OCI-LY7 (cell line): ENCODE measurements around the gene THOP1. TPM values are rescaled to one million over a fixed set of nuclear protein-coding genes. Genes with fewer than 3 reads are reported as not detected.

Source experiments
- BruUV-seq: library from RNA; stranded (reverse); fragments of 400-500 nt; replicated peaks from 2 replicates; lab custom pipeline; 2021; lab: Mats Ljungman, UMichigan
- CTCF ChIA-PET: fragments of 300-600 bp; sonication (Branson Sonifier 250); formaldehyde crosslinking; loops from one replicate; lab custom pipeline; 2022; ENCODE audit warnings: antibody characterized with exemption; ENCODE audit not compliant: unreplicated experiment; lab: Charles Lee
- POLR2A ChIA-PET: fragments of 300-600 bp; sonication (Branson Sonifier 250); formaldehyde crosslinking; loops from one replicate; lab custom pipeline; 2022; ENCODE audit warnings: antibody characterized with exemption; lab: Charles Lee
- DNase-seq: peaks from one replicate; pipeline ENCODE4 v3.0.0-alpha.2; 2015; ENCODE audit warnings: low spot score
- H2AFZ ChIP-seq: fragments of 200-600 bp; sonication (generic), shearing (Covaris generic); 2 replicates; pipeline ENCODE4 v1.6.1; 2014; ENCODE audit warnings: mild to moderate bottlenecking, antibody characterized with exemption, low read length, moderate library complexity
- H3K27ac ChIP-seq: fragments of 200-600 bp; sonication (generic); 2 replicates; pipeline ENCODE4 v1.5.1; 2014; ENCODE audit warnings: mixed run types, low read depth, mild to moderate bottlenecking, moderate library complexity, low read length, inconsistent platforms; ENCODE audit not compliant: poor library complexity, severe bottlenecking
- H3K36me3 ChIP-seq: fragments of 200-600 bp; sonication (generic); 2 replicates; pipeline ENCODE4 v1.6.1; 2014; ENCODE audit warnings: mild to moderate bottlenecking, antibody characterized with exemption, low read length, moderate library complexity, mixed read lengths; ENCODE audit not compliant: insufficient read depth
- H3K4me1 ChIP-seq: fragments of 200-600 bp; sonication (generic); 2 replicates; pipeline ENCODE4 v1.5.1; 2014; ENCODE audit warnings: mild to moderate bottlenecking, low read length; ENCODE audit not compliant: insufficient read depth, poor library complexity, severe bottlenecking
- H3K4me2 ChIP-seq: fragments of 200-600 bp; sonication (generic); 2 replicates; pipeline ENCODE4 v1.6.1; 2014; ENCODE audit warnings: mild to moderate bottlenecking, low read length
- H3K4me3 ChIP-seq: fragments of 200-600 bp; sonication (generic); 2 replicates; pipeline ENCODE4 v1.5.1; 2014; ENCODE audit warnings: mild to moderate bottlenecking, low read depth, low read length; ENCODE audit not compliant: poor library complexity, severe bottlenecking
- H3K79me2 ChIP-seq: fragments of 200-600 bp; sonication (generic); 2 replicates; pipeline ENCODE4 v1.6.1; 2016; ENCODE audit warnings: low read depth, mild to moderate bottlenecking, low read length, moderate library complexity, mixed read lengths; ENCODE audit not compliant: insufficient read depth
- H3K9me2 ChIP-seq: fragments of 200-600 bp; sonication (generic); 2 replicates; pipeline ENCODE4 v1.6.1; 2016; ENCODE audit warnings: mild to moderate bottlenecking, low read length, mixed read lengths; ENCODE audit not compliant: insufficient read depth
- H3K9me3 ChIP-seq: fragments of 200-600 bp; sonication (generic); 2 replicates; pipeline ENCODE4 v1.6.1; 2014; ENCODE audit warnings: mild to moderate bottlenecking, mixed run types, low read length, mixed read lengths
- H4K20me1 ChIP-seq: fragments of 200-600 bp; sonication (generic); 2 replicates; pipeline ENCODE4 v1.6.1; 2014; ENCODE audit warnings: mild to moderate bottlenecking, antibody characterized with exemption, low read length, moderate library complexity, mixed read lengths; ENCODE audit not compliant: insufficient read depth
- EZH2phosphoT487 ChIP-seq: fragments of 200-600 bp; sonication (generic); IDR thresholded peaks from 2 replicates; pipeline ENCODE4 v1.6.1; 2018; ENCODE audit warnings: low read depth, borderline replicate concordance, mild to moderate bottlenecking, mixed run types, antibody characterized with exemption, low read length, moderate library complexity, mixed read lengths
- intact Hi-C: fragments of 100-400 bp; cut with micrococcal nuclease; formaldehyde crosslinking; loops from one replicate; pipeline ENCODE4 v1.10.0; 2022; ENCODE audit not compliant: unreplicated experiment
- total RNA-seq, 2 experiments: library from RNA; depleted of rRNA in 1 of 2; stranded (reverse); fragments of >200 nt in 1 of 2; shearing (Covaris generic) in 1 of 2; gene quantifications; 2 replicates each; pipeline ENCODE4 v1.2.3, GENCODE V29; 2014 to 2022
- TF ChIP-seq, protein P1 (sequence below): fragments of 200-600 bp; sonication (generic); conservative IDR thresholded peaks from 2 replicates; pipeline ENCODE4 v1.5.1; 2014; ENCODE audit warnings: mild to moderate bottlenecking, antibody characterized with exemption, low read length, moderate library complexity, mixed read lengths

THOP1 gene
- total RNA-seq, 2 experiments from 2014 or later: 170 to 191 TPM

DNA sequence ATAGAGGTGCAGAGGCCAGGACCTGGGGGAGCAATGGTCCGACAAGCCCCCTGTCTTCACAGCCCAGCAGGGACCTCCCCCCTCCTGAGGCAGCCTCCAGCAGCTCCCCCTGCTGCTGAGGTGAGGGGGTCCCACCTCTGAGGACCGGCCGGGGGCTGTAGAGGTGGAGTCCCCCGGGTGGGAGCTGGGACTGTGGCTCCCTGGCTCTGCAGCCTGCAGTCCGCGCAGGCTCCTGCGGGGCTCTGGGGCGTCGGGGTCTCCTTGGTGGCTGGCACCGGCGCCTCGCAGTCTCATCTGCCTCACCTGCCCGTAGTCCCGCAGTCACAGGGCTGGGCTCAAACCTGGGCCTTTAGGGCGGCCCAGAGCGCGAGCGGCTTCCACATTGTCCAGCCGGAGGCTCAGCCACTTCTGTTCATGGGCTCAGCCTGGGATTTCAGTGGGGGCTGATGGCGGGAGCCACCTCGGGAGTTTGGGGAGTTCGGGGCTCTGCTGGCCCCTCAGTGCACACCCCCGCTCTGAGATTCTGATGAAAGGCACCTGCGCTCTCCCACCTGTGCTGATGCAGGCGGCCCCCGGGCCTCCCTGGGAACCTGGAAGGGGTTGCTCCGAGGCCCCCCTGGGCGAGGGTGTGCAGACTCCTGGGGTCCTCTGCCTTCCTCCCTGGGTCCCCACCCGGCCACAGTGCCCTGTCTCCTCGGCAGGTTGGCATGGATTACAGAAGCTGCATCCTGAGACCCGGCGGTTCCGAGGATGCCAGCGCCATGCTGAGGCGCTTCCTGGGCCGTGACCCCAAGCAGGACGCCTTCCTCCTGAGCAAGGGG lies 27.3 kb downstream of the THOP1 start:
- POLR2A ChIA-PET: no interaction called here
- no TSS peak for BruUV-seq
- Histone ChIP-seq H3K9me3 (no peaks in the 10 kb centered on the region), H2AFZ (no peak overlapping the region), H3K4me1 (no peaks in the 10 kb centered on the region), H4K20me1 (no peaks in the 10 kb centered on the region), H3K4me2 (no peak overlapping the region), H3K36me3 (peaks cover 73% of the 10 kb centered on the region), H3K4me3 (no peak overlapping the region), H3K79me2 (no peaks in the 10 kb centered on the region), H3K27ac (no peak overlapping the region), H3K9me2 (no peaks in the 10 kb centered on the region)
- TF ChIP-seq EZH2phosphoT487: no peak
- TF ChIP-seq, protein P1, sequence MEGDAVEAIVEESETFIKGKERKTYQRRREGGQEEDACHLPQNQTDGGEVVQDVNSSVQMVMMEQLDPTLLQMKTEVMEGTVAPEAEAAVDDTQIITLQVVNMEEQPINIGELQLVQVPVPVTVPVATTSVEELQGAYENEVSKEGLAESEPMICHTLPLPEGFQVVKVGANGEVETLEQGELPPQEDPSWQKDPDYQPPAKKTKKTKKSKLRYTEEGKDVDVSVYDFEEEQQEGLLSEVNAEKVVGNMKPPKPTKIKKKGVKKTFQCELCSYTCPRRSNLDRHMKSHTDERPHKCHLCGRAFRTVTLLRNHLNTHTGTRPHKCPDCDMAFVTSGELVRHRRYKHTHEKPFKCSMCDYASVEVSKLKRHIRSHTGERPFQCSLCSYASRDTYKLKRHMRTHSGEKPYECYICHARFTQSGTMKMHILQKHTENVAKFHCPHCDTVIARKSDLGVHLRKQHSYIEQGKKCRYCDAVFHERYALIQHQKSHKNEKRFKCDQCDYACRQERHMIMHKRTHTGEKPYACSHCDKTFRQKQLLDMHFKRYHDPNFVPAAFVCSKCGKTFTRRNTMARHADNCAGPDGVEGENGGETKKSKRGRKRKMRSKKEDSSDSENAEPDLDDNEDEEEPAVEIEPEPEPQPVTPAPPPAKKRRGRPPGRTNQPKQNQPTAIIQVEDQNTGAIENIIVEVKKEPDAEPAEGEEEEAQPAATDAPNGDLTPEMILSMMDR: no peak
- CTCF ChIA-PET: no interaction called here
- intact Hi-C loops: no loop called here
- DNase-seq: no peak

DNA sequence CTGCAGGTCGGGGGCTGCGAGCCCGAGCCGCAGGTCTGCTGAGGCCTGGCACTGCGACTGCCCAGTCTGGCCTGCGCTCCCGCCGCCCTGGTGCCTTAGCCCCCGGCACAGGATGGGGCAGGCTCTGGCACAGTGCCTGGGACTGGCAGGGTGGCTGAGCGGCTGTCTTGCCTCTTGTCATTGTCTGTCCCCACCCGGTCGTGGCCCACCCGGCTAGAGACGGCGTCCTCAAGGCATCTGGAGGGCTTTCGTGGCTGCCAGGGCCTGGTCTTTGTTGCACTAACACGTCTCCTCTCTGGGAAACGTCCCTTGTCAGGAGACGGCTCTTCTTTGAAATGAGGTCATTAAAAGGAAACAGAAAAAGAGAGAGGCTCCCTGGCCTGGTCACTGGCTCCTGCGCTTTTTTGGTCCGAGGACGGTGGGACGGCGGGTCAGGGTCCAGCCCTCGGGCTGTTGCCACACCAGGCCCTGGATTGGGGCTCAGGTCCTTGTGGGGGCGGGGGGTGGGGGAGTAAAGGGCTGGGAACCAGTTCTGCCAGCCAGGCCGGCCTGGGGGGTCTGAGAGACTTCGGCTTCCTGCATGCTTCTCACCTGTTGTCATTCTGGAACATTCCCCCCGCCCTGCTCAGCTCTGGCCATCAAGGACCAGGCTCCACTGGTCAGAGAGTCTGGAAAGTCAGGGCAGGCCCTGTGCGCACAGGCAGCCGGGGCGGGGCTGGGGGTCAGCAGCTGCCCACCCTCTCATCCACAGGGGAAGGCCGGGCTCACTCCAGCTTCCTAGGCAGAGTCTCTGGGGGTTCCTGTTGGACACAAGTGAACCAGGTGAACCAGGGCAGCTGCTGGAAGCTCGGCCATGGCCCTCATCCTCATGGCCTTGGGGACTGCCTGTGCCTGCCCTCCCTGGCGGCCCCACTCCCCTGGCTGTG lies 28.2 kb downstream of the THOP1 start:
- Histone ChIP-seq H3K9me3 (no peaks in the 10 kb centered on the region), H3K9me2 (no peaks in the 10 kb centered on the region), H3K79me2 (no peaks in the 10 kb centered on the region), H3K4me2 (no peak overlapping the region), H4K20me1 (no peaks in the 10 kb centered on the region), H3K4me3 (no peak overlapping the region), H2AFZ (no peak overlapping the region), H3K36me3 (peaks cover 64% of the 10 kb centered on the region), H3K4me1 (no peaks in the 10 kb centered on the region), H3K27ac (no peak overlapping the region)
- DNase-seq: no peak
- CTCF ChIA-PET: no interaction called here
- no peak for TF ChIP-seq EZH2phosphoT487
- TF ChIP-seq, protein P1: no peak
- no TSS peak for BruUV-seq
- POLR2A ChIA-PET: no interaction called here
- intact Hi-C loops: no loop called here
